Liver (tissue), 3 donors: ENCODE measurements around the gene DUSP2.

ENCODE experiments used
- NR2F2 ChIP-seq: IDR thresholded peaks from 2 replicates; pipeline ENCODE4 v1.6.1; 2016; ENCODE audit warnings: antibody characterized with exemption
- RAD21 ChIP-seq, 2 donors: IDR thresholded peaks; 2 replicates each; pipeline ENCODE4 v1.6.1; 2016; ENCODE audit warnings: antibody characterized with exemption in 2 of 2, mild to moderate bottlenecking in 2 of 2
- RXRA ChIP-seq, 2 donors: IDR thresholded peaks; 2 replicates each; pipeline ENCODE4 v1.6.1; 2017 to 2018; ENCODE audit warnings: antibody characterized with exemption in 2 of 2, mild to moderate bottlenecking in 1 of 2
- SP1 ChIP-seq: IDR thresholded peaks from 2 replicates; pipeline ENCODE4 v1.6.1; 2018; ENCODE audit warnings: antibody characterized with exemption, mild to moderate bottlenecking
- TAF1 ChIP-seq: conservative IDR thresholded peaks from 2 replicates; pipeline ENCODE4 v1.6.1; 2016; ENCODE audit warnings: antibody characterized with exemption, mild to moderate bottlenecking
- TF ChIP-seq, protein P1 (sequence below): fragments of 150-350 bp; IDR thresholded peaks from 2 replicates; pipeline ENCODE4 v1.5.1; 2017; ENCODE audit warnings: improper control_type of control experiment, low read depth, low read length; ENCODE audit not compliant: missing input control
- TF ChIP-seq, protein P2 (sequence below): IDR thresholded peaks from 2 replicates; pipeline ENCODE4 v1.6.1; 2016; ENCODE audit warnings: antibody characterized with exemption, mild to moderate bottlenecking
- TF ChIP-seq, protein P3 (sequence below): IDR thresholded peaks from 2 replicates; pipeline ENCODE4 v1.6.1; 2016; ENCODE audit warnings: antibody characterized with exemption
- donor health status: healthy.
- donor health status: healthy.

DNA sequence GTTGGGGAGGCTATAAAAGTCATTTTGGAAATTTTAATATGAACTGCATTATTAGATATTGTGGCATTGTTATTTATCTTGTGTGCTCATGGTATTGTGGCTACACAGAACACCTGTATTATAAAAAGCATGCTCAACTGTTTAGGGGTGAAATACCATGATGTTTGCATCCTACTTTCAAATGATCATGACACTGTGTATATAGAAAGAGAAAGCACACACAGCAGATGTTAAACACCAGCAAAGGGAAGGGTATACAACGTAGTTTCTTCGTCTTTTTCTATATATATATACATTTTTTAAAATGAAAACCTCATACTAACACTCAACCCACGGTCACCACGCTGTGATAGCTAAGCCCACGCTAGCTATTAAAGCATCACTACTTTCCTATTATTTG, 36.3 kb upstream of the DUSP2 start:
- TF ChIP-seq RXRA (IDR thresholded peaks at IDR 0.05), result no peak
- TF ChIP-seq, protein P1, sequence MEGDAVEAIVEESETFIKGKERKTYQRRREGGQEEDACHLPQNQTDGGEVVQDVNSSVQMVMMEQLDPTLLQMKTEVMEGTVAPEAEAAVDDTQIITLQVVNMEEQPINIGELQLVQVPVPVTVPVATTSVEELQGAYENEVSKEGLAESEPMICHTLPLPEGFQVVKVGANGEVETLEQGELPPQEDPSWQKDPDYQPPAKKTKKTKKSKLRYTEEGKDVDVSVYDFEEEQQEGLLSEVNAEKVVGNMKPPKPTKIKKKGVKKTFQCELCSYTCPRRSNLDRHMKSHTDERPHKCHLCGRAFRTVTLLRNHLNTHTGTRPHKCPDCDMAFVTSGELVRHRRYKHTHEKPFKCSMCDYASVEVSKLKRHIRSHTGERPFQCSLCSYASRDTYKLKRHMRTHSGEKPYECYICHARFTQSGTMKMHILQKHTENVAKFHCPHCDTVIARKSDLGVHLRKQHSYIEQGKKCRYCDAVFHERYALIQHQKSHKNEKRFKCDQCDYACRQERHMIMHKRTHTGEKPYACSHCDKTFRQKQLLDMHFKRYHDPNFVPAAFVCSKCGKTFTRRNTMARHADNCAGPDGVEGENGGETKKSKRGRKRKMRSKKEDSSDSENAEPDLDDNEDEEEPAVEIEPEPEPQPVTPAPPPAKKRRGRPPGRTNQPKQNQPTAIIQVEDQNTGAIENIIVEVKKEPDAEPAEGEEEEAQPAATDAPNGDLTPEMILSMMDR, result no peak
- TF ChIP-seq, protein P2, sequence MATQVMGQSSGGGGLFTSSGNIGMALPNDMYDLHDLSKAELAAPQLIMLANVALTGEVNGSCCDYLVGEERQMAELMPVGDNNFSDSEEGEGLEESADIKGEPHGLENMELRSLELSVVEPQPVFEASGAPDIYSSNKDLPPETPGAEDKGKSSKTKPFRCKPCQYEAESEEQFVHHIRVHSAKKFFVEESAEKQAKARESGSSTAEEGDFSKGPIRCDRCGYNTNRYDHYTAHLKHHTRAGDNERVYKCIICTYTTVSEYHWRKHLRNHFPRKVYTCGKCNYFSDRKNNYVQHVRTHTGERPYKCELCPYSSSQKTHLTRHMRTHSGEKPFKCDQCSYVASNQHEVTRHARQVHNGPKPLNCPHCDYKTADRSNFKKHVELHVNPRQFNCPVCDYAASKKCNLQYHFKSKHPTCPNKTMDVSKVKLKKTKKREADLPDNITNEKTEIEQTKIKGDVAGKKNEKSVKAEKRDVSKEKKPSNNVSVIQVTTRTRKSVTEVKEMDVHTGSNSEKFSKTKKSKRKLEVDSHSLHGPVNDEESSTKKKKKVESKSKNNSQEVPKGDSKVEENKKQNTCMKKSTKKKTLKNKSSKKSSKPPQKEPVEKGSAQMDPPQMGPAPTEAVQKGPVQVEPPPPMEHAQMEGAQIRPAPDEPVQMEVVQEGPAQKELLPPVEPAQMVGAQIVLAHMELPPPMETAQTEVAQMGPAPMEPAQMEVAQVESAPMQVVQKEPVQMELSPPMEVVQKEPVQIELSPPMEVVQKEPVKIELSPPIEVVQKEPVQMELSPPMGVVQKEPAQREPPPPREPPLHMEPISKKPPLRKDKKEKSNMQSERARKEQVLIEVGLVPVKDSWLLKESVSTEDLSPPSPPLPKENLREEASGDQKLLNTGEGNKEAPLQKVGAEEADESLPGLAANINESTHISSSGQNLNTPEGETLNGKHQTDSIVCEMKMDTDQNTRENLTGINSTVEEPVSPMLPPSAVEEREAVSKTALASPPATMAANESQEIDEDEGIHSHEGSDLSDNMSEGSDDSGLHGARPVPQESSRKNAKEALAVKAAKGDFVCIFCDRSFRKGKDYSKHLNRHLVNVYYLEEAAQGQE, result no peak
- TF ChIP-seq RAD21 (IDR thresholded peaks at IDR 0.05), result no peak
- TF ChIP-seq SP1, result no peak
- TF ChIP-seq, protein P3, sequence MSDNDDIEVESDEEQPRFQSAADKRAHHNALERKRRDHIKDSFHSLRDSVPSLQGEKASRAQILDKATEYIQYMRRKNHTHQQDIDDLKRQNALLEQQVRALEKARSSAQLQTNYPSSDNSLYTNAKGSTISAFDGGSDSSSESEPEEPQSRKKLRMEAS, result no peak
- no peak for TF ChIP-seq TAF1
- no peak for TF ChIP-seq NR2F2
